ENCODE results near the gene CX3CR1.
A peak's percentile ranks its signal among the peaks of the same experiment; 100 is the strongest.

Gene CX3CR1

DNA sequence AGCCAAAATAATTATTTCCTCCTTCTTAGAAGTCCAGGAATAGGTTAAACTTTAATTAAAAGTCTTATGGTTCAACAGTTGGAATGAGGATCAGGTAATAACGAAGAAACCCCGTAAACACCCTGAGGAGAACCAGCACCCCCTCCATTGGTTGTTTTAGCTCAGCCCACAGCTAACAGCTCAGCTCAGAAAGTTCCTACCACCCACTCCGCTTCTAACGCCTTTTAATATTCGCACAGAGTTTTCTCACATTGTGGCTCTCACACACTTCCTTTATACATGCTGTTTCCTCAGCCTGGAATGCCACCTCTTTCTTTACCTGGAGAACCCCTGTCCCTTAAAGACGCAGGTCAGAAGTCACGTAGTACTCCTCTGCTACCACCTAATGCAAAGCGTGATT, 17.0 kb downstream of the CX3CR1 start:
- no peaks in the 10 kb centered on the region for H3K4me1 ChIP-seq
- H3K79me2 ChIP-seq: no peaks in the 10 kb centered on the region
- no peak overlapping the region for H3K4me2 ChIP-seq (ENCODE audit: low read length)
- H3K27ac ChIP-seq: no peak overlapping the region
- no peaks in the 10 kb centered on the region for H3K27me3 ChIP-seq (ENCODE audit: control insufficient read depth, insufficient read depth, low read length)
- no peaks in the 10 kb centered on the region for H3K9me3 ChIP-seq (ENCODE audit: control insufficient read depth, low read length)
- no peaks in the 10 kb centered on the region for H3K36me3 ChIP-seq (ENCODE audit: control insufficient read depth, insufficient read depth, low read length)
- H2AFZ ChIP-seq: no peak overlapping the region
- H3K4me3 ChIP-seq (ENCODE audit: low read depth, low read length): no peak overlapping the region
- TF ChIP-seq, protein P1, sequence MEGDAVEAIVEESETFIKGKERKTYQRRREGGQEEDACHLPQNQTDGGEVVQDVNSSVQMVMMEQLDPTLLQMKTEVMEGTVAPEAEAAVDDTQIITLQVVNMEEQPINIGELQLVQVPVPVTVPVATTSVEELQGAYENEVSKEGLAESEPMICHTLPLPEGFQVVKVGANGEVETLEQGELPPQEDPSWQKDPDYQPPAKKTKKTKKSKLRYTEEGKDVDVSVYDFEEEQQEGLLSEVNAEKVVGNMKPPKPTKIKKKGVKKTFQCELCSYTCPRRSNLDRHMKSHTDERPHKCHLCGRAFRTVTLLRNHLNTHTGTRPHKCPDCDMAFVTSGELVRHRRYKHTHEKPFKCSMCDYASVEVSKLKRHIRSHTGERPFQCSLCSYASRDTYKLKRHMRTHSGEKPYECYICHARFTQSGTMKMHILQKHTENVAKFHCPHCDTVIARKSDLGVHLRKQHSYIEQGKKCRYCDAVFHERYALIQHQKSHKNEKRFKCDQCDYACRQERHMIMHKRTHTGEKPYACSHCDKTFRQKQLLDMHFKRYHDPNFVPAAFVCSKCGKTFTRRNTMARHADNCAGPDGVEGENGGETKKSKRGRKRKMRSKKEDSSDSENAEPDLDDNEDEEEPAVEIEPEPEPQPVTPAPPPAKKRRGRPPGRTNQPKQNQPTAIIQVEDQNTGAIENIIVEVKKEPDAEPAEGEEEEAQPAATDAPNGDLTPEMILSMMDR (IDR thresholded peaks at IDR 0.05): no peak
- no peak overlapping the region for H3K9ac ChIP-seq

DNA sequence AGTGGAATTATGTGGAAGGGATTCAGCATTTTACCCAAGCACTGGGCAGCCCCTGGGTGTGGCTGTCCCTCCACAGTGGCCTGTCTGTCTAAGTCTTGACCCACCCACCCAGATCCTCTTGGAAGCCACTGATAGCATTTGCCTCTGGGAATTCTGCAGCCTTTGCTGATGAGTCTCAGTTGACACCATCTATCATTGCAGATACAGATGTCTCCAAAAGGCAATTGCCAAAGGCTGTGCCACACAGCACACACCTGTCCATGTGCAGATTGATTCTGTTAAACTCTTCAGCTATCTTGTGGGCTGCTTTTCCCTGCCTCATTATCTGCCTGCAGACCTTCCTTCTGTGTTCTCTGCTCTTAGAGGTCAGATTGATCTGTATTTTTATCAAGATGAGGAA, 18.1 kb downstream of the CX3CR1 start:
- no peaks in the 10 kb centered on the region for H3K27me3 ChIP-seq (ENCODE audit: control insufficient read depth, insufficient read depth, low read length)
- no peaks in the 10 kb centered on the region for H3K79me2 ChIP-seq
- TF ChIP-seq, protein P1 (IDR thresholded peaks at IDR 0.05): no peak
- no peak overlapping the region for H3K27ac ChIP-seq
- H3K36me3 ChIP-seq (ENCODE audit: control insufficient read depth, insufficient read depth, low read length): no peaks in the 10 kb centered on the region
- H3K4me3 ChIP-seq (ENCODE audit: low read depth, low read length): no peak overlapping the region
- no peaks in the 10 kb centered on the region for H3K4me1 ChIP-seq
- no peaks in the 10 kb centered on the region for H3K9me3 ChIP-seq (ENCODE audit: control insufficient read depth, low read length)
- no peak overlapping the region for H3K4me2 ChIP-seq (ENCODE audit: low read length)
- no peak overlapping the region for H3K9ac ChIP-seq
- no peak overlapping the region for H2AFZ ChIP-seq

DNA sequence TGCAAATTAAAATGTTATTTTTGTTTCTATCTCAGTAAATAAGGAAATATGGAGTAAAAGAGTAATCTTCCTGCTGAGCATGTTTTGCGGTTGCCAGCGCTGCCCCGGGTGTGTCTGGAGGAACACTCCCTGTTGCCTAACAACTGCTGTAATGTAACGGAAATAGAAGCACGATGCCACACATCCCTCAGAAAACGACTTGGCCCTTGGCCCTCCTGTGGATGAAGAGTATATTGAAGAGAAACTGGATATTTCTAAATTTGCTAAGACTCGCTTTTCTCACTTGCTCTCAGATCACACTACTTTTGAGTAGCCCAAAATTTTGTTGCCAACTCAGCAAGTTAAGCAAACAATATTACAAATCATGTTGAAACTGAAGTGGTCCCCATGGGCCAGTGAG, 18.9 kb downstream of the CX3CR1 start:
- Histone ChIP-seq H3K9me3 (ENCODE audit: control insufficient read depth, low read length) (no peaks in the 10 kb centered on the region), H3K4me2 (ENCODE audit: low read length) (no peak overlapping the region), H3K27ac (no peak overlapping the region), H3K36me3 (ENCODE audit: control insufficient read depth, insufficient read depth, low read length) (no peaks in the 10 kb centered on the region), H3K4me1 (no peaks in the 10 kb centered on the region), H3K9ac (no peak overlapping the region), H3K79me2 (no peaks in the 10 kb centered on the region), H2AFZ (no peak overlapping the region), H3K27me3 (ENCODE audit: control insufficient read depth, insufficient read depth, low read length) (no peaks in the 10 kb centered on the region), H3K4me3 (ENCODE audit: low read depth, low read length) (no peak overlapping the region)
- TF ChIP-seq, protein P1 (IDR thresholded peaks at IDR 0.05): peak; percentile 17

DNA sequence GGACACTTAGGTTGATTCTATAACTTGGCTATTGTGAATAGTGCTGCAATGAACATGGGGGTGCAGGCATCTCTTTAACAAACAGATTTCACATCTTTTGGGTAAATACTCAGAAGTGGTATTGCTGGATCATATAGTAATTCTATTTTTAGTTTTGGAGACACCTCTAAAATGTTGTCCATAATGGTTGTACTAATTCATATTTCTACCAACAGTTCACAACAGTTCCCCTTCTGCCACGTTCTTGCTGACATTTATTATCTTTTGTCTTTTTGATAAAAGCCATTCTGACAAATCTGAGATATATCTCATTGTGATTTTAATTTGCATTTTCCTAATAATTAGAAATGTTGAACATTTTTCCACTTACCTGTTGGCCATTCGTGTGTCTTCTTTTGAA, 19.5 kb downstream of the CX3CR1 start:
- no peaks in the 10 kb centered on the region for H3K9me3 ChIP-seq (ENCODE audit: control insufficient read depth, low read length)
- no peak overlapping the region for H3K9ac ChIP-seq
- H3K36me3 ChIP-seq (ENCODE audit: control insufficient read depth, insufficient read depth, low read length): no peaks in the 10 kb centered on the region
- no peak overlapping the region for H3K4me2 ChIP-seq (ENCODE audit: low read length)
- no peaks in the 10 kb centered on the region for H3K27me3 ChIP-seq (ENCODE audit: control insufficient read depth, insufficient read depth, low read length)
- H3K4me3 ChIP-seq (ENCODE audit: low read depth, low read length): no peak overlapping the region
- no peaks in the 10 kb centered on the region for H3K4me1 ChIP-seq
- no peak overlapping the region for H3K27ac ChIP-seq
- H2AFZ ChIP-seq: no peak overlapping the region
- TF ChIP-seq, protein P1 (IDR thresholded peaks at IDR 0.05): no peak
- H3K79me2 ChIP-seq: no peaks in the 10 kb centered on the region

DNA sequence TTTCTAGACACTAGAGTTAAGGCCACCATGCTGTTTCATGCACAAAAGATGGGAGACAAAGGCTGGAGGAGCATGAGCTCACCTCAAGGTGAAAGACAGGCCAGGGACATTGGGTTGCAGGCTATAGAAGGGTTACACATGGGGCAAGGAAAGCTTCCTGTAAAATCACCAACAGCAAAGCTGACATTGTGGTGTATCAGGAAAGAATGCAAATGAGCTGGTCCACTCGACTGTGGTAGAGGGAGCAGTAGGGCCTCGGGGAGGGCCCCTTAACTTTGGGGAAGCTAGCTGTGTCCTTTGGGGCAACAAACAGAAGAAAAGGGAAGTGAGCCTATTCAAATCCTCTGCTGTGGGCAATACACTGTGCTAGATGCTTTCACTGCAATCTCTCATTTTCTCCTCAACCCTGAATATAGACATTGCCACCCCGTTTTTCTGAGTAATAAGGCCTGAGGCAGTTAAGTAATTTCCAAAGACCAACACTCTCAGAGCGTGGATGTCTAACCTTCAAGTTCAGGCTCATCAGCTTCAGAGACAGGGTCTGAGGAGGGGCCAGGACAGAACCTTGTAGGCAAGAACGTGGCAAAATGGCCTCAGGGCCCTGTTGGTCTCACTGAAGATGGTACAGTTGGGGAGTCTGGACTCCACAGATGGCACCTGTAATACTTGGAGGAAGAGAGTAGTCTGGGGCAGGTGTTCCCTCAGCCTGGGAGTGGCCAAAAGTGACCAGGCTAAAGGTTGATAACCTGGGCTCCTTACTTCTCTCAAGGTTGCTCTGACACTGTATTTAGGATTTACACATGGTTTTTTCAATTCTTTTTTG, 24.1 kb downstream of the CX3CR1 start:
- no peaks in the 10 kb centered on the region for H3K4me1 ChIP-seq
- no peaks in the 10 kb centered on the region for H3K36me3 ChIP-seq (ENCODE audit: control insufficient read depth, insufficient read depth, low read length)
- no peak overlapping the region for H3K27ac ChIP-seq

More for the DNA sequence above, 24.1 kb downstream of the CX3CR1 start:
- Histone ChIP-seq H3K4me3 (ENCODE audit: low read depth, low read length) (no peak overlapping the region), H3K27me3 (ENCODE audit: control insufficient read depth, insufficient read depth, low read length) (no peaks in the 10 kb centered on the region), H3K9me3 (ENCODE audit: control insufficient read depth, low read length) (no peaks in the 10 kb centered on the region), H3K9ac (no peak overlapping the region), H3K79me2 (no peaks in the 10 kb centered on the region), H2AFZ (no peak overlapping the region), H3K4me2 (ENCODE audit: low read length) (no peak overlapping the region)
- TF ChIP-seq, protein P1 (IDR thresholded peaks at IDR 0.05): no peak
